Midbrain (tissue), 1 donor: Measurements from ENCODE around the gene FAM228B.
A peak's percentile ranks its signal among the peaks of the same experiment; 100 is the strongest.
"Not testable (repeated sequence)": the region's sequence is repeated elsewhere in the genome, so short reads cannot be mapped to it uniquely, and the experiment has no call there.

Experiments used
- DNase-seq: peaks from one replicate; lab custom pipeline; 2025; lab: John Stamatoyannopoulos, UW

The FAM228B gene

DNA sequence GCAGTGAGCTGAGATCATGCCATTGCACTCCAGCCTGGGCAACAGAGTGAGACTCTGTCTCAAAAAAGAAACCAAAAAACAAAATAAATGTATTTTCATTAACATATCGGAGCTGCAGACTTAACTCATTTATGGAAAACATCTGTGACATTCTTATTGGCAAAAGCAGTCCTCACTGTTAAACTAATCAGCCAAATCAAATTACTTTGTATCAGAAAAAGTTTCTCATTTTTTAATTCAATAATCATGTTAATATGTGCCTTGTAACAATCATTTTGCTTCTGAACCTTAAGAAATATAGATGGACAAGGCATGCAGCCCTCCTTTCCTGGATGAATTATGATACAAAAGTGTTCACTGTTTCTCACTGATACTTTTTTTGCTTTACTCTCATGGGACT lies 20.6 kb upstream of the FAM228B start:
- no peak for DNase-seq

DNA sequence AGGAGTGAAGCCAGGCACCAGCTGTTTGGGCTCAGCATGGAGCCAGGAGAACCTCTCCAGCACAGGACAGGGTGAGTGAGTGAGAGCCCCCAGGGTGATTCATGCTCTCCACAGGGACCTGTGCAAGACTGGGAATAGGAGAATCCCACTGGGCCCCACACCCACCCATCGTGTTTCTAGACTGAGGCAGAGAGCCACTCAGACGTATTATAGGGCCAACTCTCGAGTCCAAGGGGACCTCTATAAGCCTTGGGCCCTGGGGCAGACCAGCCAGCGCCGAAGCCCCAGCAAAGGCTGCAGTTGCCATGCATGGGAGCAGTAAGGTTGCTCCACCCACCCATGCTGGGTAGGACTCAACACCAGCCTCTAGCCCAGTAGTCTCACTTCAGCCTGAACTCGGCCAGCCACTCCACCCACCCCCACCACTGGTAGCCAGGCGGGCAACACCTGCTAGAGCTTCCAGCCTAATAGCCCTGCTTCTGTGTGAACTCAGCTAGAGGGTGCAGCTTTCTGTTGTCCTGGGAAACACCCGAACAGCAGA lies 19.1 kb upstream of the FAM228B start:
- DNase-seq: no peak

DNA sequence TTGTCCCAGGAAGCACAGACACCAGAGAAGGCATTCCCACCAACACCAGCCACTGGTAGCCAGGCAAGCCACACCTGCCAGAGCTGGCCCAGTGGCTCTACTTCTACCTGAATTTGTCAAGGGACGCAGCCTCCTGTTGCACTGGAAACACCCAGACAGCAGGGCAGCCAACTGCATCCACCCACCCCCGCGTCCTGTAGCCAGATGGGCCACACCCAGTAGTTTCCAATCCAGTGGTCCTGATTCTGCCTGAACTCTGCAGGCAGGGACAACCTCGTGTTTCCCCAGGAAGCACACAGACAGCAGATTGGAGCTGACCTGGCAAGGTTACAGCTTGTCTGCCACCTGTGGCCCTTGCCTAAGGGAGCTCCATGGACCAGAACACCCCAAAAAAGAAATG lies 18.4 kb upstream of the FAM228B start:
- DNase-seq: no peak

DNA sequence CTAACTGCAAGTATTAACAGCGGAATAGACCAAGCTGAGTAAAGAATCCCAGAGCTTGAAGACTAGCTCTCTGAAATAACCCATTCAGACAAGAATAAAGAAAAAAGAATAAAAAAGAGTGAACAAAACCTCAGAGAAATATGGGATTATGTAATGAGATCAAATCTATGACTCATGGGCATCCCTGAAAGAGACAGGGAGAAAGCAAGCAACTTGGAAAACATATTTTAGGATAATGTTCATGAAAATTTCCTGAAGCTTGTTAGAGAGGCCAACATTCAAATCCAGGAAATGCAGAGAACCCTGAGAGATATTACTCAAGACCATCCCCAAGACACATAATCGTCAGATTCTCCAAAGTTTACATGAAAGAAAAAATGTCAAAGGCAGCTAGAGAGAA lies 17.5 kb upstream of the FAM228B start:
- no peak for DNase-seq

DNA sequence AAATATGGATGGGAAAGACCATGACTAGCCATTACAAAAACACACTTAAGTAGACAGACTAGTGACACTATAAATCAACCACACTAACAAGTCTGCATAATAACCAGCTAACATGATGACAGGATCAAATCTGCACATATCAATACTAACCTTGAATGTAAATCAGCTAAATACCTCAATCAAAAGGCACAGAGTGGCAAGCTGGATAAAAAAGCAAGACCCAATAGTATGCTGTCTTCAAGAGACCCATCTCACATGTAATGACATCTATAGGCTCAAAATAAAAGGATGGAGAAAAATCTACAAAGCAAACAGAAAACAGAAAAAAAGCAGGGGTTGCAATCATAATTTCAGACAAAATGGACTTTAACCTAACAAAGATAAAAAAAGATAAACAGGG lies 16.5 kb upstream of the FAM228B start:
- DNase-seq: no peak

DNA sequence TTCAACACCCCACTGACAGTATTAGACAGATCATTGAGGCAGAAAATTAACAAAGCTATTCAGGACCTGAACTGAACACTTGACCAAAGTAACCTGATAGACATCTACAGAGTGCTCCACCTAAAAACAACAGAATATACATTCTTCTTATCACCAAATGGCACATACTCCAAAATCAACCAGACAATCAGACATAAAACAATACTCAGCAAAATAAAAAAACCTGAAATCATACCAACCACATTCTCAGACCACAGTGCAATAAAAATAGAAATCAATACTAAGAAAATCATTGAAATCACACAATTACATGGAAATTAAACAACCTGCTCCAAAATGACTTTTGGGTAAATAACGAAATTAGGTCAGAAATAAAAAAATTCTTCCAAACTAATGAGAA lies 15.9 kb upstream of the FAM228B start:
- DNase-seq: no peak

DNA sequence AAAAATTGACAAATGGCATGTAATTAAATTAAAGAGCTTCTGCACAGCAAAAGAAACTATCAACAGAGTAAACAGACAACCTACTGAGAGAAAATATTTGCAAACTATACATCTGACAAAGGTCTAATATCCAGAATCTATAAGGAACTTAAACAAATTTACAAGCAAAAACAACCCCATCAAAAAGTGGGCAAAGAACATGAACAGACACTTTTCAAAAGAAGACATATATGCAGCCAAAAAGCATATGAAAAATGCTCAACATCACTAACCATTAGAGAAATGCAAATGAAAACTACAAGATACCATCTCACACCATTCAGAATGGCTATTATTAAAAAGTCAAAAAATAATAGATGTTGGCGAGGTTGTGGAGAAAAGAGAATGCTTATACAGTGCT lies 13.8 kb upstream of the FAM228B start:
- not testable (repeated sequence) for DNase-seq

DNA sequence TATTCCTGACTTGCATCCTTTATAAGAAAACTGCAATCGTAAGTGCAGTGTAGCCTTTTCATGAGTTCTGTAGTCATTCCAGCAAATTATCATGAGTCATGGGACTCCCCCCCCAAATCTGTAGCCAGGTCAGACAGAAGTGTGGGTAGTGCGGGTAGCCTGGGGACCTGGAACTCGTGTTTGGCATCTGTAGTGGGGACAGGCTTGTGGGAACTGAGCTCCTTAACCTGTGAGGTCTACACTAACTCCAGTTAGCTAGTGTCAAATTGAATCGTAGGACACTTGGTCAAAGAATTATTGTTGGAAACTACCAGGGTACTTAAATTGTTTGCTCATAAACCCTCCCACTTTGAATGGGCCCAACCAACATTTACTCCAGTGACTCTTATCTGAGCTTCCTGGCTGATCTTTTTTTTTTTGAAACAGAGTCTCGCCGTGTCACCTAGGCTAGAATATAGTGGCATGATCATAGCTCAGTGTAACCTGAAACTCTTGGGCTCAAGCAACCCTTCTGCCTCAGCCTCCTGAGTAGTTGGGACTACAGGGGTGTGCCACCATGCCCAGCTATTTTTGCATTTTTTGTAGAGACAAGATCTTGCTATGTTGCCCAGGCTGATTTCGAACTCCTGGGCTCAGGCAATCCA lies 12.5 kb upstream of the FAM228B start:
- DNase-seq: no peak

DNA sequence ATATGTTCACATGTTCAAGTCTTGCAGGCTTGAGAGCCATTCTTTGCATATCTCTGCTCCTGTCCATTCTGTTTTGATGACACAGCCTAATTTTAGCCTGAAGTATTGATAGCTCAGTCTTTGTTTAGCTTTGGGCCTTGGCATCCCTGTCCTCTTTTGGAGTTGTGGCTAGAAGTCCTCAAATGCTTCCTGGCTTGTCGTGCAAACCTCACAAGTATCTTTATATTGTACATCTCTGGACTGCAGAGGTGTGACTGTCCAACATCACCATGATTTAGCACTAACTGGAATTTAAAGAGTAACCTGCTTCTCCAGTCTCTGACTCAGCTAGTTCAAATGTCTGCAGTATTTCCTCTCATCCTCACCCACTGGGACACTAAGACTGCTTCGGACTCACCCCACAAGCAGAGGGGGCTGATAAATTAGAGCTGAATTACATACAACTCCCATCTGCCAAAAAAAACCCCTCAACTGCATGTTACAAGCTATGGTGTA lies 11.8 kb upstream of the FAM228B start:
- DNase-seq: no peak

DNA sequence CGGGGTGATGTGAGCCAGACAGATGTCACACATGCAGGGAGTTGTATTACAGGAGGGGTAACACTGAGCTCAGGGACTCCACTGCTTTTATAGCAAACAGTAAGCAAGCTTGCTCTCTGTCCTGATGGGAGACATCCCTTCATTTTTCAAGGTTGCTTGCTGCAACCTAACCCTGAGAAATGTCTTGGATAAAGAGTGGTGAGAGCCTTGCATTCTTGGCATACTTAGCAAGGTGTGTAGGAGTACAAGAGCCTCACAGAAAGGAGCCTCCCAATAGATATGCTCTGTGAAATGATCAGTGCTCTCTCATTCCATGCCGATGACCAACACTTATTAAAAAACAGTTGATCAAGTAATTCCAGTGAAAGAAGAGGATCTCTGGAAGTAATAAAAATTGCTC lies 8.2 kb upstream of the FAM228B start:
- no peak for DNase-seq

DNA sequence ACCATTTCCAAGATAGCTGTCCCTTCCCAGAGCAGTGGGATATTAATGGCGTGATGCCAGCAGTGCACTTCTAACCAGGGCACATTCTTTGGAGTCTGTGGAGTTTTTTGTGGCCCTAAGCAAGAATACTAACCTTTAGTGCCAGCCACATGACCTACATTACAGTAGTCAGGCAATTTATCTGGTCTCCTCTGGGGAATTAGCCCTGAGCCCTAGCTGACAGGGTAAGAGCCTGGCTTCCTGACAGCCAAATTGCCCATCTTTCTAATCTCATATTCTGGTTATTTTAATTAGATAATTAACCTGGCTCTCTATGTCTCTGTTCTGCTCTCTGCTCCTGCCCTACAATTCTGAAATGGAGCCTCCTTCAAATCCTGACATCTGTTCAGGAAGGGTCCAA lies 5.4 kb upstream of the FAM228B start:
- DNase-seq: no peak

DNA sequence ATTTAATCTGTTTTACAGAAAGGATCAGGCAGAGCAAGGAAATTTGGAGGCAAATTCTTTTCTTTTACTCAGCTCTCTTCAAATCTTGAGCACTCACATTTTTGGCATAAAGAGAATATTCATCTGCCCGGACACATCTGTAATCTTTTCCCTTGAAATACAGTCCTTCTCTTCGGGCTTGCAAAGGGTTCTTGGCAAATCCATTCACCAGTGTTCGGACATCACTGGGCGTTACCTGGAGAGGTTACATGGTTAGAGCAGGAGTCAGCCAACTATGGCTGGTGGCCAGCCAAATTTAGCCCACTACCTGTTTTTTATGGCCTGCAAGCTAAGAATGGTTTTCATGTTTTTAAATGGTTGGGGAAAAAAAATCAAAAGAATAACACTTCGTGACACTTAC lies 2.2 kb upstream of the FAM228B start:
- no peak for DNase-seq

DNA sequence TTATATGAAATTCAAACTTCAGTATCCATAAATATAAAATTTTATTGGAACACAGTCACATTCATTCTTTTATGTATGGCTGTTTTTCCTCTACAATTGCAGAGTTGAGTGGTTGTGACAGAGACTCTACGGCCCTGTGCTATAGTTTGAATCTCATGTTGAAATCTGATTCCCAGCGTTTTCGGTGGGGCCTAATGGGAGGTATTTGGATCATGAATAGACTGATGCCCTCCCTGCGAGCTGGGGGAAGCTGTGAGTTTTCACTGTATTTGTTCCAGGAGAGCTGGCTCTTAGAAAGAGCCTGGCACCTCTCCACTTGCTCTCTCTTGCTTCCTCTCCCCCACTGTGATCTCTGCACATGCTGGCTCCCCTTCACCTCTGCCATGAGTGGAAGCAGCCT lies 1.8 kb upstream of the FAM228B start:
- no peak for DNase-seq

DNA sequence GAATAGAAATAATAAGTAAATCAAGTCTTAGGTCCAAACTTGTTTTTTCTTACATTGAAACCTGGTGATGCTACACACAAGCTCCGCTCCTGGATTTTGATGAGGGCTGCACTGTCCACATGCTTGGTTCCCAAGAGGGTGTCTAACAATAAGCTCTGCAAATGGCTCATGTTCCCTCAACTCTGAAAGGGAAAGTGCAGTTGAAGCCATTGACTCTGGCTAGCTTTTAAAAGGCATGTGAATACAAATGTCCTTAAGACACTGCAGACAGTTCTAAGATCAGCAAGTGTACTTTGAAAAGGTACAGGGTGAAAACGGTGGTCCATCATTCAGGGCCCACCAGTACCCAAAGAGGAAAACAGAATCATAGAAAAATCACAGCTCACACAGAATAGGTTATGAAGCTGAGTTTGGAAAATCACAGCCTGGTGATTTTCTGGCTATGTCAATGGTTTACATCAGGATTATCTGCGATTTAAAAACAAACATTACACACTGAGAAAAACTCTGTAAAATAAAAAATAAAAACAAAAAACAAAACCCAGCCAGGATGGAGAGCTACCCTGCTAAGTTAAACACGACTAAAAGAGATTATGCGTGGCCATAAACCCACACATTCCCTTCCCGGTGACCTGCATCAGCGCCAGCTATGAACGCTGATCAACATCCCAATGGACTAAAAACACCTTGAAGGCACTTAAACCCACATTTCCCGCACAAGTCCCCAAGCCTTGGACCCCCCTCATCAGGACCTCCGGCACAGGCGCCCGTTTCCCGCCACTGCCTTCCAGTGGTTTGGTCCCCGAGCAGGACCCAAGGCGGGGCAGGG lies 689 bp upstream of the FAM228B start:
- DNase-seq: peak; percentile 38

DNA sequence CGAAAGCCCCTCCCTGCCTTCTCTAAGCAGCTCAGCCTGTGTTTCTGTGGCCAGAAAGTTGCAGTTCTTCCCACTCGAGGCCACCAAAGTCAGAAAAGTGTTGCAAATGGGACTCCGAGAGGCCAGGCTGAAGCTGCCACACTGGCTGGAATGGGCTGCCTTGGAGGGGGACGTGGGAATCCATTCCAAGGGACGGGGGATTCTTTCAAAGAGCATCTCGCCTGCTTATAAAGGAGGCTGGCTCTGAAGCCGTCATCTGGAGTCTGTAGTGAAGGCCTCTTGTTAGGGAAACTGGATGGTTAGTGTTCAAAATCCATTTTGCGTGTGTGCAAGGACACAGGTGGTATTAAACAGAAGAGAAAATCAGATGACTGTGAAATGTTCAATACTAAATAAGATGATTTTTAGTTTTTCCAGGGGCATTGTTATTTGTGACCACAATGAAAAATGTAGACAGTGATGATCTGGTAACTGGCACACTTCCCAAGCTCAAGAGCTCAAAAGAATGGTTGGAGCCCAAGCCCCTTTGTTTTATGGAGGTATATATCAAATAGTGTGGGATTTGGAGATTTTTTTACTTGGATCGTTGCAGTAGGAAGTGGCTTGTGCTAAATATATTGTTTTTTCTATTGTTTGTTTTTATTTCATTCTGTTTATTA lies 782 bp downstream of the FAM228B start:
- no peak for DNase-seq

DNA sequence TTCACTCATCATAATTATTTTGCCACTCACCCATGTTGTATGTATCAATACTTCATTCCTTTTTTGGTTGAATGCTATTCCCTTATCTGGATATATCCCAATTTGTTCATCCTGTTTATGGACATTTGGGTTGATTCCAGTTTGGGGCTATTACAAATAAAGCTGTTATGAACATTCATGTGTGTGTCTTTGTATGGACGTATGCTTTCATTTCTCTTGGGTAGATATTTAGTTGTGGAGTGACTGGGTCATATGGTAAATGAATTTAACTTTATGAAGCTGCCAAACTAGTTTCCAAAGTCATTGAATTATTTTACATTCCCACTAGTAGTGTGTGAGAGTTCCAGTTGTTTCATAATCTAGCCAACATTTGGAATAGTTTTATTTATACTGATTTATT lies 2.7 kb downstream of the FAM228B start:
- DNase-seq: no peak

DNA sequence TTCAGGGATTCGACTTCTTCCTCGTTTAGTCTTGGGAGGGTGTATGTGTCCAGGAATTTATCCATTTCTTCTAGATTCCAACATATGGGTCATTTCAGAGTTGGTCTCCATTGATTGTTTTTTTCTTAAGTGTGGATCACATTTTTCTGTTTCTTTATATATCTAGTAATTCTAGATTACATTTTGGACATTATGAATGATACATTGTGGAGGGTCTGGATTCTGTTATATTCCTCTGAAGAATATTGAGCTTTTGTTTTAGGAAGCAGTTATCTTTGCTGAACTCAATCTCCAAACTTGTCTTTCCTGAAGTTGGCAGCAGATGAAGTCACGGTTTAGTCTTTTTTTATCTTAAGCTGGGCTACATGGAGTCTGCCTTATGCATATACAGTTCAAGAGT lies 9.3 kb downstream of the FAM228B start:
- no peak for DNase-seq

DNA sequence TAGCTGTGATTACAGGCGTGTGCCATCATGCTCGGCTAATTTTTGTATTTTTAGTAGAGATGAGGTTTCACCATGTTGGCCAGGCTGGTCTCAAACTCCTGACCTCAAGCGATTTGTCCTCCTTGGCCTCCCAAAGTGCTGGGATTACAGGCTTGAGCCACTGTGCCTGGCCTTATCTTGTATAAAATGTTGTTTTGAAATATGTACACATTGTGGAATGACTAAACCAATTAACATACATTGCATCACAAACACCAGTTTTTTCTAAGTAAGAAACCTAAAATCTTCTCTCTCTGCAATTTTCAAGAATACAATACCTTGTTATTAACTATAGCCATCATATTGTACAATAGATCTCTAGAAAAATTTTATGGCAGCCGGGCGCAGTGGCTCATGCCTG lies 17.0 kb downstream of the FAM228B start:
- DNase-seq: not testable (repeated sequence)

DNA sequence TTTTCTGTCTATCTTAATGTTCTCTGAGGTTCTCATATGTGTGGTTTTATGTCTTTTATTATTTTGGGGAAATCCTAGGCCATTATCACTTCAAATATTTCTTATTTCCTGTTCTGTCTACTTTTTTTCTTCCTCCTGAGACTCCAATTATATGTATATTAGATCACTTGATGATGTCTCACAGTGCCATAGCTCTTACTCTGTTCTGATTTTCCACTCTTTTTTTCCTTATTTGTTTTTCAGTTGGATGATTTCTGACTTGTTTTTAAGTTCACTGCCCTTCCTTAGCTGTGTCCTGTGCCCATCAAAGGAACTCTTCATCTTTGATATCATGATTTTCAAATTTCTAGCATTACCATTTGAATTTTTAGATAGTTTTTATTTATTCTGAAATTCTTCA lies 24.1 kb downstream of the FAM228B start:
- no peak for DNase-seq

DNA sequence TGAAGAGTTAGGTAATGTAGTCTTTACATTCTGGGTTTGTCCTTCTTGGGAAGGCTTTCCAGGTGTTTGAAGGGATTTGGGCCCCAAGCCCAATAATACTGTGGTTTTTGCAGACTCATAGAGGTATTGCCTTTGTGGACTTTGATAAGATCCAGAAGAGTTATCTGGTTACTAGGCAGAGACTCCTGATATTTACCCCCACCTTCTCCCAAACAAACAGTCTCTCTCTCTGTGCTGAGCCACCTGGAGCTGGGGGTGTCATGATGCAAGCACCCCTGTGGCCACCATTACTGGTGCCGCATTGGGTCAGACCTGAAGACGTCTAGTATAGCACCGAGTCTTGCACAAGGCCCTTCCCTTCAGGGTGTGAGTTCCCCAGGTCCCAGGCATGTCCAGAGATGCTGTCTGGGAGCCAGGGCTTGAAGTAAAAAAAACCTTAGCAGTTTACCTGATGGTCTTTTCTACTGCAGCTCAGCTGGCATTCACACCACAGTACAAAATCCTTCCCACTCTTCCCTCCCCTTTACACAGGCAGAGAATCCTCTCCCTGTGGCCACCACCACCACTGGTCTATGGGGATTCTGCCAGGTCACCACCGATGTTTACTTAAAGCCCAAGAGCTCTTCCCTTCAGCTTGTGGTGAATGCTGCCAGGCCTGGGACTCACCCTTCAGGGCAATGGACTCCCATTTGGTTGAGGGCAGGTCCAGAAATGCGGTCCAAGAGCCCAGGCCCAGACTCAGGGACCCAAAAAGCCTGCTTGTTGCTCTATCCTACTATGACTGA lies 29.3 kb downstream of the FAM228B start:
- no peak for DNase-seq

DNA sequence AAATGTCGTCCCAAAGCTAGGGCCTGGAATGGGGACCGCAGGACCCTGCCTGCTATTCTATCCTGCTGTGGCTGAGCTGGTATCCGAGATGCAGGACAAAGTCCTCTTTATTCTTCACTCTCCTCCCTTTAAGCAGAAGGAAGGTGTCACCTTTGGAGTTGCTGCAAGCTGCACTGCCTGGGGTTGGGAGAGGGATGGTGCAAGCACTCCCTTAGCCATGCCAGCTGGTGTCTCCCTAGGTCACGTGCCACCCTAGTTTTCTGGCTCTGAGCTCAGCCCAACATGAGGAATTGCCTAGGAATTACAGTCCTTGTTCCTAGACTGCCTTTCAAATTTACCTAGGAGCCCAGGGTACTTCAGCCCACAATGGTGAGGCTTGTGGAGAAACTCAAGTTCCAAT lies 30.2 kb downstream of the FAM228B start:
- no peak for DNase-seq

DNA sequence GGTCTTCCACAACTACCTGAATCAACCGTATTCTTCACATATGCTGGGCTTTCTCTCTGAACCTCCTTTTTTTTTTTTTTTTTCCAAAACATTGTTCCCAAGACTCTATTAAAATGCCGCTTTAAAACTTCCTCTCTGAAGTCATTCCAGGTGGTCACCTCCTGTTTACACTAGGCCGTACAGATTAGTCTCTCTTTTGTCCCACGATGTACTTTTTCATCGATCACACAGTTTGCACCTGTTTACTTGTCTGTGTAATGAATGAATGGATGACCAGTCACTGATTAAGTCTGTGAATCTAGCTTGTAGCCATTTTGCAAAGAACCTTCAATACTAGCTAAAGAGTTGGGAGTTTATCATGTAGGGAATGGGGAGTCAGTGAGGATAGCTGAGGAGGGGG lies 34.9 kb downstream of the FAM228B start:
- no peak for DNase-seq
